H9 (cell line): ENCODE measurements around the gene ASCC2. TPM values are rescaled to one million over a fixed set of nuclear protein-coding genes. Genes with fewer than 3 reads are reported as not detected.

Source experiments
- DNase-seq: peaks from one replicate; pipeline ENCODE4 v3.0.0-alpha.2; 2017
- H2AFZ ChIP-seq: one replicate; pipeline ENCODE4 v1.6.1; 2013; ENCODE audit warnings: mild to moderate bottlenecking, low read length, control low read depth, moderate library complexity
- H2AK5ac ChIP-seq: 2 replicates; pipeline ENCODE4 v1.6.1; 2013; ENCODE audit warnings: low read length, control low read depth, mixed read lengths; ENCODE audit not compliant: insufficient read length
- H2BK120ac ChIP-seq: one replicate; pipeline ENCODE4 v1.6.1; 2013; ENCODE audit warnings: low read depth, mild to moderate bottlenecking, low read length, control low read depth, inconsistent platforms; ENCODE audit not compliant: poor library complexity, severe bottlenecking
- H2BK12ac ChIP-seq: 2 replicates; pipeline ENCODE4 v1.6.1; 2013; ENCODE audit warnings: low read length, control low read depth, mixed read lengths, low read depth; ENCODE audit not compliant: insufficient read length
- H2BK15ac ChIP-seq: 2 replicates; pipeline ENCODE4 v1.6.1; 2013; ENCODE audit warnings: low read depth, low read length, control low read depth
- H2BK20ac ChIP-seq: one replicate; pipeline ENCODE4 v1.6.1; 2013; ENCODE audit warnings: low read depth, mild to moderate bottlenecking, low read length, control low read depth, inconsistent platforms; ENCODE audit not compliant: poor library complexity, severe bottlenecking
- H2BK5ac ChIP-seq: 2 replicates; pipeline ENCODE4 v1.6.1; 2013; ENCODE audit warnings: low read length, control low read depth, mixed read lengths; ENCODE audit not compliant: insufficient read length
- H3K14ac ChIP-seq: 2 replicates; pipeline ENCODE4 v1.6.1; 2013; ENCODE audit warnings: low read length, control low read depth; ENCODE audit not compliant: insufficient read depth
- H3K18ac ChIP-seq: 2 replicates; pipeline ENCODE4 v1.6.1; 2013; ENCODE audit warnings: low read depth, mild to moderate bottlenecking, mixed read lengths, low read length, control low read depth; ENCODE audit not compliant: insufficient read length
- H3K23ac ChIP-seq: 2 replicates; pipeline ENCODE4 v1.6.1; 2013; ENCODE audit warnings: low read length, control low read depth, mixed read lengths, low read depth; ENCODE audit not compliant: insufficient read length
- H3K23me2 ChIP-seq: 2 replicates; pipeline ENCODE4 v1.6.1; 2013; ENCODE audit warnings: low read depth, mild to moderate bottlenecking, mixed read lengths, low read length, control low read depth; ENCODE audit not compliant: insufficient read length, poor library complexity, severe bottlenecking
- H3K27ac ChIP-seq: 2 replicates; pipeline ENCODE4 v1.5.1; 2013; ENCODE audit warnings: low read length, control low read depth, mixed read lengths, low read depth; ENCODE audit not compliant: insufficient read length
- H3K27me3 ChIP-seq: 2 replicates; pipeline ENCODE4 v1.6.1; 2013; ENCODE audit warnings: low read length, control low read depth, inconsistent platforms; ENCODE audit not compliant: insufficient read depth
- H3K4ac ChIP-seq: 2 replicates; pipeline ENCODE4 v1.6.1; 2013; ENCODE audit warnings: low read depth, mild to moderate bottlenecking, control low read depth, inconsistent platforms, low read length, moderate library complexity
- H3K4me1 ChIP-seq: 2 replicates; pipeline ENCODE4 v1.6.1; 2013; ENCODE audit warnings: low read length, control low read depth, inconsistent platforms; ENCODE audit not compliant: insufficient read depth
- H3K4me2 ChIP-seq: 2 replicates; pipeline ENCODE4 v1.6.1; 2013; ENCODE audit warnings: low read length, control low read depth, mixed read lengths; ENCODE audit not compliant: insufficient read length, insufficient read depth
- H3K56ac ChIP-seq: 2 replicates; pipeline ENCODE4 v1.6.1; 2013; ENCODE audit warnings: low read depth, mild to moderate bottlenecking, mixed read lengths, low read length, control low read depth; ENCODE audit not compliant: insufficient read length
- H3K79me1 ChIP-seq: 2 replicates; pipeline ENCODE4 v1.6.1; 2013; ENCODE audit warnings: low read depth, mild to moderate bottlenecking, moderate library complexity, low read length, control low read depth, inconsistent platforms; ENCODE audit not compliant: insufficient read depth, poor library complexity, severe bottlenecking
- H3K79me2 ChIP-seq: 2 replicates; pipeline ENCODE4 v1.6.1; 2013; ENCODE audit warnings: low read length, control low read depth, inconsistent platforms; ENCODE audit not compliant: insufficient read depth
- H3K9ac ChIP-seq: 2 replicates; pipeline ENCODE4 v1.6.1; 2013; ENCODE audit warnings: low read length, control low read depth, mixed read lengths; ENCODE audit not compliant: insufficient read length; ENCODE audit errors: extremely low read depth
- H3K9me3 ChIP-seq: one replicate; pipeline ENCODE4 v1.6.1; 2013; ENCODE audit warnings: low read depth, low read length, inconsistent platforms; ENCODE audit not compliant: control insufficient read depth
- H3T11ph ChIP-seq: one replicate; pipeline ENCODE4 v1.6.1; 2013; ENCODE audit warnings: mild to moderate bottlenecking, low read length, control low read depth, inconsistent platforms
- H4K20me1 ChIP-seq: one replicate; pipeline ENCODE4 v1.6.1; 2013; ENCODE audit not compliant: control insufficient read depth, insufficient read length, insufficient read depth
- H4K5ac ChIP-seq: 2 replicates; pipeline ENCODE4 v1.6.1; 2013; ENCODE audit warnings: low read depth, mild to moderate bottlenecking, mixed read lengths, low read length, control low read depth; ENCODE audit not compliant: insufficient read length
- H4K8ac ChIP-seq: replicated peaks from 2 replicates; pipeline ENCODE4 v1.6.1; 2013; ENCODE audit warnings: low read length, control low read depth, mixed read lengths, low read depth; ENCODE audit not compliant: insufficient read length
- H4K91ac ChIP-seq: 2 replicates; pipeline ENCODE4 v1.6.1; 2013; ENCODE audit warnings: low read depth, mild to moderate bottlenecking, moderate library complexity, mixed read lengths, low read length, control low read depth; ENCODE audit not compliant: insufficient read length
- H3K27ac Mint-ChIP-seq, 3 experiments: 2 replicates in 2 of 3; 3 replicates in 1 of 3; pipeline ENCODE4 v1.8.0; 2020 to 2021; ENCODE audit warnings: mixed read lengths in 3 of 3, mild to moderate bottlenecking in 1 of 3, moderate library complexity in 1 of 3
- H3K27me3 Mint-ChIP-seq: 2 replicates; pipeline ENCODE4 v1.8.0; 2021; ENCODE audit warnings: low read depth, mild to moderate bottlenecking, moderate library complexity, mixed read lengths
- H3K36me3 Mint-ChIP-seq, 3 experiments: 2 replicates in 2 of 3; 3 replicates in 1 of 3; pipeline ENCODE4 v1.8.0; 2020 to 2021; ENCODE audit warnings: low read depth in 3 of 3, mixed read lengths in 3 of 3; ENCODE audit not compliant: insufficient read depth in 1 of 3
- H3K4me1 Mint-ChIP-seq, 2 experiments: 2 replicates each; pipeline ENCODE4 v1.8.0; 2020; ENCODE audit warnings: mixed read lengths in 2 of 2
- H3K4me3 Mint-ChIP-seq, 2 experiments: 2 replicates in 1 of 2; 3 replicates in 1 of 2; pipeline ENCODE4 v1.8.0; 2020 to 2021; ENCODE audit warnings: mild to moderate bottlenecking in 2 of 2, mixed read lengths in 2 of 2, moderate library complexity in 1 of 2
- H3K9me3 Mint-ChIP-seq, 2 experiments: 2 replicates in 1 of 2; 3 replicates in 1 of 2; pipeline ENCODE4 v1.8.0; 2020; ENCODE audit warnings: mild to moderate bottlenecking in 2 of 2, mixed read lengths in 2 of 2, moderate library complexity in 1 of 2
- CTCF ChIP-seq: fragments of 200-600 bp; sonication (generic); conservative IDR thresholded peaks from 3 replicates; pipeline ENCODE4 v1.8.0; 2021; ENCODE audit warnings: antibody characterized with exemption, mild to moderate bottlenecking
- WGBS: extraction: QIAGEN DNeasy Blood & Tissue Kit; methylation state at CpG from one replicate; pipeline ENCODE4 v1.1.7; 2013; ENCODE audit warnings: missing lambda C conversion rate, low lambda C conversion rate, mixed read lengths; ENCODE audit not compliant: insufficient read length; ENCODE audit errors: extremely low coverage; 5-methylcytosine and 5-hydroxymethylcytosine counted together
- total RNA-seq: library from RNA; stranded (reverse); gene quantifications from 2 replicates; pipeline ENCODE4 v1.2.1, GENCODE V29; 2021

Gene ASCC2
- total RNA-seq, 1 experiment from 2014 or later, result 48.2 TPM

- Histone ChIP-seq H3K4ac (no peak overlapping the region), H2BK5ac (no peak overlapping the region)
Observed at GRCh38 chr22:29747832-29748231, 90.2 kb downstream of the ASCC2 start.

More at GRCh38 chr22:29747832-29748231, 90.2 kb downstream of the ASCC2 start:
- H3K9ac ChIP-seq, result no peak overlapping the region
- H3T11ph ChIP-seq, result no peak overlapping the region
- Mint-ChIP-seq H3K36me3 (peaks cover 1 to 4% (median 3%) of the 10 kb centered on the region in 3 experiments; a peak in 5 of 7 replicates), H3K27me3 (no peaks in the 10 kb centered on the region), H3K4me3 (no peak overlapping the region), H3K27ac (peak overlapping the region in 1 of 3 experiments; percentile 47; a peak in 1 of 7 replicates), H3K4me1 (peaks cover 0 to 6% of the 10 kb centered on the region in 2 experiments; a peak in 3 of 4 replicates), H3K9me3 (no peaks in the 10 kb centered on the region)
- no peak overlapping the region for H2BK20ac ChIP-seq
- H2AFZ ChIP-seq, result no peak overlapping the region
- no peak overlapping the region for H2AK5ac ChIP-seq
- no peak overlapping the region for H3K4me2 ChIP-seq
- H3K56ac ChIP-seq, result no peak overlapping the region
- H2BK15ac ChIP-seq, result no peak overlapping the region
- H3K27me3 ChIP-seq, result no peaks in the 10 kb centered on the region
- WGBS, result no CpG with 5 or more reads among the region's 7 CpGs
- H3K9me3 ChIP-seq, result no peaks in the 10 kb centered on the region
- DNase-seq, result no peak
- no peaks in the 10 kb centered on the region for H3K23me2 ChIP-seq
- no peak for TF ChIP-seq CTCF
- H4K8ac ChIP-seq, result no peak overlapping the region
- H3K18ac ChIP-seq, result no peak overlapping the region
- H2BK12ac ChIP-seq, result no peak overlapping the region
- H3K27ac ChIP-seq, result no peak overlapping the region
- no peak overlapping the region for H4K5ac ChIP-seq
- H3K4me1 ChIP-seq, result no peaks in the 10 kb centered on the region
- H3K79me2 ChIP-seq, result no peaks in the 10 kb centered on the region
- no peak overlapping the region for H3K23ac ChIP-seq
- no peaks in the 10 kb centered on the region for H4K20me1 ChIP-seq
- H2BK120ac ChIP-seq, result no peak overlapping the region
- H3K14ac ChIP-seq, result no peak overlapping the region
- no peak overlapping the region for H4K91ac ChIP-seq
- no peaks in the 10 kb centered on the region for H3K79me1 ChIP-seq
